H9 (cell line): ENCODE data around the gene TMEM95. TPM values are rescaled to one million over a fixed set of nuclear protein-coding genes. Genes with fewer than 3 reads are reported as not detected.

Experiments used
- DNase-seq: peaks from one replicate; pipeline ENCODE4 v3.0.0-alpha.2; 2017
- H2AFZ ChIP-seq: one replicate; pipeline ENCODE4 v1.6.1; 2013; ENCODE audit warnings: mild to moderate bottlenecking, low read length, control low read depth, moderate library complexity
- H2AK5ac ChIP-seq: 2 replicates; pipeline ENCODE4 v1.6.1; 2013; ENCODE audit warnings: low read length, control low read depth, mixed read lengths; ENCODE audit not compliant: insufficient read length
- H2BK120ac ChIP-seq: one replicate; pipeline ENCODE4 v1.6.1; 2013; ENCODE audit warnings: low read depth, mild to moderate bottlenecking, low read length, control low read depth, inconsistent platforms; ENCODE audit not compliant: poor library complexity, severe bottlenecking
- H2BK12ac ChIP-seq: 2 replicates; pipeline ENCODE4 v1.6.1; 2013; ENCODE audit warnings: low read length, control low read depth, mixed read lengths, low read depth; ENCODE audit not compliant: insufficient read length
- H2BK15ac ChIP-seq: 2 replicates; pipeline ENCODE4 v1.6.1; 2013; ENCODE audit warnings: low read depth, low read length, control low read depth
- H2BK20ac ChIP-seq: one replicate; pipeline ENCODE4 v1.6.1; 2013; ENCODE audit warnings: low read depth, mild to moderate bottlenecking, low read length, control low read depth, inconsistent platforms; ENCODE audit not compliant: poor library complexity, severe bottlenecking
- H2BK5ac ChIP-seq: 2 replicates; pipeline ENCODE4 v1.6.1; 2013; ENCODE audit warnings: low read length, control low read depth, mixed read lengths; ENCODE audit not compliant: insufficient read length
- H3K14ac ChIP-seq: 2 replicates; pipeline ENCODE4 v1.6.1; 2013; ENCODE audit warnings: low read length, control low read depth; ENCODE audit not compliant: insufficient read depth
- H3K18ac ChIP-seq: 2 replicates; pipeline ENCODE4 v1.6.1; 2013; ENCODE audit warnings: low read depth, mild to moderate bottlenecking, mixed read lengths, low read length, control low read depth; ENCODE audit not compliant: insufficient read length
- H3K23ac ChIP-seq: 2 replicates; pipeline ENCODE4 v1.6.1; 2013; ENCODE audit warnings: low read length, control low read depth, mixed read lengths, low read depth; ENCODE audit not compliant: insufficient read length
- H3K23me2 ChIP-seq: 2 replicates; pipeline ENCODE4 v1.6.1; 2013; ENCODE audit warnings: low read depth, mild to moderate bottlenecking, mixed read lengths, low read length, control low read depth; ENCODE audit not compliant: insufficient read length, poor library complexity, severe bottlenecking
- H3K27ac ChIP-seq: 2 replicates; pipeline ENCODE4 v1.5.1; 2013; ENCODE audit warnings: low read length, control low read depth, mixed read lengths, low read depth; ENCODE audit not compliant: insufficient read length
- H3K27me3 ChIP-seq: 2 replicates; pipeline ENCODE4 v1.6.1; 2013; ENCODE audit warnings: low read length, control low read depth, inconsistent platforms; ENCODE audit not compliant: insufficient read depth
- H3K4ac ChIP-seq: 2 replicates; pipeline ENCODE4 v1.6.1; 2013; ENCODE audit warnings: low read depth, mild to moderate bottlenecking, control low read depth, inconsistent platforms, low read length, moderate library complexity
- H3K4me1 ChIP-seq: 2 replicates; pipeline ENCODE4 v1.6.1; 2013; ENCODE audit warnings: low read length, control low read depth, inconsistent platforms; ENCODE audit not compliant: insufficient read depth
- H3K4me2 ChIP-seq: 2 replicates; pipeline ENCODE4 v1.6.1; 2013; ENCODE audit warnings: low read length, control low read depth, mixed read lengths; ENCODE audit not compliant: insufficient read length, insufficient read depth
- H3K56ac ChIP-seq: 2 replicates; pipeline ENCODE4 v1.6.1; 2013; ENCODE audit warnings: low read depth, mild to moderate bottlenecking, mixed read lengths, low read length, control low read depth; ENCODE audit not compliant: insufficient read length
- H3K79me1 ChIP-seq: 2 replicates; pipeline ENCODE4 v1.6.1; 2013; ENCODE audit warnings: low read depth, mild to moderate bottlenecking, moderate library complexity, low read length, control low read depth, inconsistent platforms; ENCODE audit not compliant: insufficient read depth, poor library complexity, severe bottlenecking
- H3K79me2 ChIP-seq: 2 replicates; pipeline ENCODE4 v1.6.1; 2013; ENCODE audit warnings: low read length, control low read depth, inconsistent platforms; ENCODE audit not compliant: insufficient read depth
- H3K9ac ChIP-seq: 2 replicates; pipeline ENCODE4 v1.6.1; 2013; ENCODE audit warnings: low read length, control low read depth, mixed read lengths; ENCODE audit not compliant: insufficient read length; ENCODE audit errors: extremely low read depth
- H3K9me3 ChIP-seq: one replicate; pipeline ENCODE4 v1.6.1; 2013; ENCODE audit warnings: low read depth, low read length, inconsistent platforms; ENCODE audit not compliant: control insufficient read depth
- H3T11ph ChIP-seq: one replicate; pipeline ENCODE4 v1.6.1; 2013; ENCODE audit warnings: mild to moderate bottlenecking, low read length, control low read depth, inconsistent platforms
- H4K20me1 ChIP-seq: one replicate; pipeline ENCODE4 v1.6.1; 2013; ENCODE audit not compliant: control insufficient read depth, insufficient read length, insufficient read depth
- H4K5ac ChIP-seq: 2 replicates; pipeline ENCODE4 v1.6.1; 2013; ENCODE audit warnings: low read depth, mild to moderate bottlenecking, mixed read lengths, low read length, control low read depth; ENCODE audit not compliant: insufficient read length
- H4K8ac ChIP-seq: replicated peaks from 2 replicates; pipeline ENCODE4 v1.6.1; 2013; ENCODE audit warnings: low read length, control low read depth, mixed read lengths, low read depth; ENCODE audit not compliant: insufficient read length
- H4K91ac ChIP-seq: 2 replicates; pipeline ENCODE4 v1.6.1; 2013; ENCODE audit warnings: low read depth, mild to moderate bottlenecking, moderate library complexity, mixed read lengths, low read length, control low read depth; ENCODE audit not compliant: insufficient read length
- H3K27ac Mint-ChIP-seq, 3 experiments: 2 replicates in 2 of 3; 3 replicates in 1 of 3; pipeline ENCODE4 v1.8.0; 2020 to 2021; ENCODE audit warnings: mixed read lengths in 3 of 3, mild to moderate bottlenecking in 1 of 3, moderate library complexity in 1 of 3
- H3K27me3 Mint-ChIP-seq: 2 replicates; pipeline ENCODE4 v1.8.0; 2021; ENCODE audit warnings: low read depth, mild to moderate bottlenecking, moderate library complexity, mixed read lengths
- H3K36me3 Mint-ChIP-seq, 3 experiments: 2 replicates in 2 of 3; 3 replicates in 1 of 3; pipeline ENCODE4 v1.8.0; 2020 to 2021; ENCODE audit warnings: low read depth in 3 of 3, mixed read lengths in 3 of 3; ENCODE audit not compliant: insufficient read depth in 1 of 3
- H3K4me1 Mint-ChIP-seq, 2 experiments: 2 replicates each; pipeline ENCODE4 v1.8.0; 2020; ENCODE audit warnings: mixed read lengths in 2 of 2
- H3K4me3 Mint-ChIP-seq, 2 experiments: 2 replicates in 1 of 2; 3 replicates in 1 of 2; pipeline ENCODE4 v1.8.0; 2020 to 2021; ENCODE audit warnings: mild to moderate bottlenecking in 2 of 2, mixed read lengths in 2 of 2, moderate library complexity in 1 of 2
- H3K9me3 Mint-ChIP-seq, 2 experiments: 2 replicates in 1 of 2; 3 replicates in 1 of 2; pipeline ENCODE4 v1.8.0; 2020; ENCODE audit warnings: mild to moderate bottlenecking in 2 of 2, mixed read lengths in 2 of 2, moderate library complexity in 1 of 2
- CTCF ChIP-seq: fragments of 200-600 bp; sonication (generic); conservative IDR thresholded peaks from 3 replicates; pipeline ENCODE4 v1.8.0; 2021; ENCODE audit warnings: antibody characterized with exemption, mild to moderate bottlenecking
- WGBS: extraction: QIAGEN DNeasy Blood & Tissue Kit; methylation state at CpG from one replicate; pipeline ENCODE4 v1.1.7; 2013; ENCODE audit warnings: missing lambda C conversion rate, low lambda C conversion rate, mixed read lengths; ENCODE audit not compliant: insufficient read length; ENCODE audit errors: extremely low coverage; 5-methylcytosine and 5-hydroxymethylcytosine counted together
- total RNA-seq: library from RNA; stranded (reverse); gene quantifications from 2 replicates; pipeline ENCODE4 v1.2.1, GENCODE V29; 2021

The TMEM95 gene
- total RNA-seq, 1 experiment from 2014 or later = not detected

GRCh38 chr17:7384489-7385081, 29.6 kb downstream of the TMEM95 start:
- H3K9ac ChIP-seq = no peak overlapping the region
- peaks cover 21 to 25% of the 10 kb centered on the region in 2 experiments for H3K4me1 Mint-ChIP-seq
- no peaks in the 10 kb centered on the region for H3K4me1 ChIP-seq
- peak overlapping the region; percentile 57 for H3K4me2 ChIP-seq
- no peak overlapping the region for H3K56ac ChIP-seq
- H3K79me1 ChIP-seq = no peaks in the 10 kb centered on the region
- no peak for DNase-seq
- no peak overlapping the region for H3K23ac ChIP-seq
- H4K8ac ChIP-seq = no peak overlapping the region
- H2BK120ac ChIP-seq = no peak overlapping the region
- H3K4me3 Mint-ChIP-seq = peak overlapping the region; percentile 54 to 63
- H3K27ac Mint-ChIP-seq = peak overlapping the region in 2 of 3 experiments; percentile 31 to 83; a peak in 4 of 7 replicates
- no peak overlapping the region for H2BK5ac ChIP-seq
- H3K79me2 ChIP-seq = no peaks in the 10 kb centered on the region
- H3K23me2 ChIP-seq = peaks cover 17% of the 10 kb centered on the region
- no peak overlapping the region for H2BK12ac ChIP-seq
- no peak overlapping the region for H2BK15ac ChIP-seq
- H3K4ac ChIP-seq = no peak overlapping the region
- H2AFZ ChIP-seq = no peak overlapping the region
- no peak overlapping the region for H3K18ac ChIP-seq
- no CpG with 5 or more reads among the region's 23 CpGs for WGBS
- H4K91ac ChIP-seq = no peak overlapping the region
- H3T11ph ChIP-seq = no peak overlapping the region
- peaks cover 37% of the 10 kb centered on the region for H3K27me3 Mint-ChIP-seq
- no peak overlapping the region for H2BK20ac ChIP-seq
- no peaks in the 10 kb centered on the region for H4K20me1 ChIP-seq
- H4K5ac ChIP-seq = no peak overlapping the region
- H3K27ac ChIP-seq = no peak overlapping the region
- H3K27me3 ChIP-seq = peaks cover 11% of the 10 kb centered on the region; the same call in 1 of the 2 replicates
- H2AK5ac ChIP-seq = no peak overlapping the region
- H3K9me3 Mint-ChIP-seq = 0 out of 5 replicates have a peak, but pooled peaks cover 0 to under 1% of the 10 kb centered on the region in 2 experiments
- peaks cover 7 to 32% (median 31%) of the 10 kb centered on the region in 3 experiments; a peak in 6 of 7 replicates for H3K36me3 Mint-ChIP-seq
- H3K9me3 ChIP-seq = no peaks in the 10 kb centered on the region
- TF ChIP-seq CTCF = no peak
- H3K14ac ChIP-seq = 0 out of 2 replicates have a peak overlapping the region, but pooled peaks have one; percentile 22
